ENCODE data around the gene TGFA.

- TF ChIP-seq EZH2 (IDR thresholded peaks at IDR 0.05; ENCODE audit: borderline replicate concordance) (no peak), CTCF (IDR thresholded peaks at IDR 0.05; ENCODE audit: poor library complexity) (no peak)
These were observed 73.2 kb downstream of the TGFA start for GRCh38 chr2:70480468-70480867.

All from hepatocyte (in vitro differentiated cells).